IgD-negative memory B cell (primary cell): ENCODE data around the gene SLC51B. TPM values are rescaled to one million over a fixed set of nuclear protein-coding genes. Genes with fewer than 3 reads are reported as not detected.
A peak's percentile ranks its signal among the peaks of the same experiment; 100 is the strongest.
"Not testable (repeated sequence)": the region's sequence is repeated elsewhere in the genome, so short reads cannot be mapped to it uniquely, and the experiment has no call there.

Experiments
- H3K27ac Mint-ChIP-seq, 3 donors: one replicate each; pipeline ENCODE4 v1.8.0; 2020 to 2022; ENCODE audit warnings: mild to moderate bottlenecking in 3 of 3, mixed read lengths in 3 of 3, moderate library complexity in 1 of 3
- H3K27me3 Mint-ChIP-seq: one replicate; pipeline ENCODE4 v1.8.0; 2021; ENCODE audit warnings: mixed read lengths
- H3K36me3 Mint-ChIP-seq: one replicate; pipeline ENCODE4 v1.8.0; 2020; ENCODE audit warnings: mild to moderate bottlenecking, mixed read lengths
- H3K4me1 Mint-ChIP-seq, 3 donors: one replicate each; pipeline ENCODE4 v1.8.0; 2020 to 2022; ENCODE audit warnings: mixed read lengths in 3 of 3, mild to moderate bottlenecking in 1 of 3
- H3K4me3 Mint-ChIP-seq, 4 donors: one replicate each; pipeline ENCODE4 v1.8.0; 2020 to 2022; ENCODE audit warnings: mild to moderate bottlenecking in 4 of 4, mixed read lengths in 4 of 4, moderate library complexity in 3 of 4
- H3K9me3 Mint-ChIP-seq, 3 donors: one replicate each; pipeline ENCODE4 v1.8.0; 2020 to 2021; ENCODE audit warnings: mixed read lengths in 3 of 3, mild to moderate bottlenecking in 1 of 3
- polyA plus RNA-seq: library from polyadenylated mRNA; unstranded; fragments of 300-500 nt; fragmentation: Illumina TruSeq; gene quantifications from one replicate; pipeline ENCODE4 v1.2.3, GENCODE V29; 2021

SLC51B gene
- not detected for polyA plus RNA-seq

GRCh38 chr15:65044724-65045481, at the start of gene SLC51B:
Gene SLC51B (plus strand): TSS chr15:65045387. CDS start chr15:65050005, 4,618 bp downstream.
- Mint-ChIP-seq H3K36me3 (no peaks in the 10 kb centered on the region), H3K4me3 (peak within 1 kb of the TSS in 1 of 4 donors; percentile 39), H3K9me3 (no peaks in the 10 kb centered on the region), H3K27me3 (no peaks in the 10 kb centered on the region), H3K4me1 (peaks cover 7 to 9% (median 7%) of the 10 kb centered on the region in 3 donors), H3K27ac (no peak within 1 kb of the TSS)

GRCh38 chr15:64997066-64997465, 48.1 kb upstream of the SLC51B start:
- H3K4me1 Mint-ChIP-seq = peaks cover 2 to 7% (median 3%) of the 10 kb centered on the region in 3 donors
- H3K4me3 Mint-ChIP-seq = no peak overlapping the region
- H3K9me3 Mint-ChIP-seq = no peaks in the 10 kb centered on the region
- no peaks in the 10 kb centered on the region for H3K27me3 Mint-ChIP-seq
- no peaks in the 10 kb centered on the region for H3K36me3 Mint-ChIP-seq
- no peak overlapping the region for H3K27ac Mint-ChIP-seq

- no peak overlapping the region for H3K4me3 Mint-ChIP-seq
- H3K4me1 Mint-ChIP-seq = peaks cover 2 to 7% (median 3%) of the 10 kb centered on the region in 3 donors
- H3K9me3 Mint-ChIP-seq = no peaks in the 10 kb centered on the region
- no peak overlapping the region for H3K27ac Mint-ChIP-seq
- no peaks in the 10 kb centered on the region for H3K27me3 Mint-ChIP-seq
- peaks cover 2% of the 10 kb centered on the region for H3K36me3 Mint-ChIP-seq
These were observed 47.3 kb upstream of the SLC51B start for GRCh38 chr15:64997745-64998375.

GRCh38 chr15:65004993-65005392, 40.2 kb upstream of the SLC51B start:
- Mint-ChIP-seq H3K36me3 (peaks cover 2% of the 10 kb centered on the region), H3K27me3 (no peaks in the 10 kb centered on the region), H3K27ac (no peak overlapping the region), H3K4me1 (peaks cover 3 to 6% (median 4%) of the 10 kb centered on the region in 3 donors), H3K9me3 (no peaks in the 10 kb centered on the region), H3K4me3 (no peak overlapping the region)

- H3K27ac Mint-ChIP-seq = no peak overlapping the region
- H3K9me3 Mint-ChIP-seq = no peaks in the 10 kb centered on the region
- H3K4me3 Mint-ChIP-seq = no peak overlapping the region
- no peaks in the 10 kb centered on the region for H3K27me3 Mint-ChIP-seq
- H3K4me1 Mint-ChIP-seq = peaks cover 3 to 6% (median 4%) of the 10 kb centered on the region in 3 donors
- peaks cover 2% of the 10 kb centered on the region for H3K36me3 Mint-ChIP-seq
These were observed 38.3 kb upstream of the SLC51B start for GRCh38 chr15:65006876-65007275.

- Mint-ChIP-seq H3K27ac (no peak overlapping the region), H3K4me3 (no peak overlapping the region)
These were observed 36.2 kb upstream of the SLC51B start for GRCh38 chr15:65008983-65009382.

GRCh38 chr15:65011198-65011597, 34.0 kb upstream of the SLC51B start:
- H3K4me3 Mint-ChIP-seq, H3K4me1 Mint-ChIP-seq, H3K27me3 Mint-ChIP-seq, H3K9me3 Mint-ChIP-seq, H3K27ac Mint-ChIP-seq: not testable (repeated sequence)
- H3K36me3 Mint-ChIP-seq = peaks cover 20% of the 10 kb centered on the region

More at GRCh38 chr15:65008983-65009382, 36.2 kb upstream of the SLC51B start:
- no peaks in the 10 kb centered on the region for H3K27me3 Mint-ChIP-seq
- peaks cover 3 to 6% (median 4%) of the 10 kb centered on the region in 3 donors for H3K4me1 Mint-ChIP-seq
- no peaks in the 10 kb centered on the region for H3K9me3 Mint-ChIP-seq
- H3K36me3 Mint-ChIP-seq = peaks cover 8% of the 10 kb centered on the region

- peaks cover 17% of the 10 kb centered on the region for H3K36me3 Mint-ChIP-seq
- H3K9me3 Mint-ChIP-seq = no peaks in the 10 kb centered on the region
- no peak overlapping the region for H3K4me3 Mint-ChIP-seq
- no peaks in the 10 kb centered on the region for H3K27me3 Mint-ChIP-seq
- no peak overlapping the region for H3K27ac Mint-ChIP-seq
- H3K4me1 Mint-ChIP-seq = peaks cover 0 to 10% (median 3%) of the 10 kb centered on the region in 3 donors
These were observed 24.8 kb upstream of the SLC51B start for GRCh38 chr15:65020419-65020818.

GRCh38 chr15:65021488-65021887, 23.7 kb upstream of the SLC51B start:
- H3K36me3 Mint-ChIP-seq = peaks cover 14% of the 10 kb centered on the region
- H3K4me3 Mint-ChIP-seq = no peak overlapping the region
- H3K27ac Mint-ChIP-seq = no peak overlapping the region
- no peaks in the 10 kb centered on the region for H3K27me3 Mint-ChIP-seq
- H3K9me3 Mint-ChIP-seq = no peaks in the 10 kb centered on the region
- H3K4me1 Mint-ChIP-seq = peaks cover 0 to 10% (median 3%) of the 10 kb centered on the region in 3 donors

GRCh38 chr15:65026756-65027155, 18.4 kb upstream of the SLC51B start:
- Mint-ChIP-seq H3K36me3 (peaks cover 8% of the 10 kb centered on the region), H3K4me1 (peaks cover 6 to 19% (median 12%) of the 10 kb centered on the region in 3 donors), H3K27ac (no peak overlapping the region), H3K27me3 (no peaks in the 10 kb centered on the region), H3K9me3 (no peaks in the 10 kb centered on the region), H3K4me3 (peak overlapping the region in 3 of 4 donors; percentile 5 to 62 (median 56))

- peaks cover 8% of the 10 kb centered on the region for H3K36me3 Mint-ChIP-seq
- H3K4me1 Mint-ChIP-seq = peaks cover 9 to 19% (median 12%) of the 10 kb centered on the region in 3 donors
- no peaks in the 10 kb centered on the region for H3K27me3 Mint-ChIP-seq
- H3K27ac Mint-ChIP-seq = peak overlapping the region in 1 of 3 donors; percentile 96
- H3K4me3 Mint-ChIP-seq = peak overlapping the region; percentile 84 to 95 (median 86)
- H3K9me3 Mint-ChIP-seq = no peaks in the 10 kb centered on the region
These were observed 17.6 kb upstream of the SLC51B start for GRCh38 chr15:65027593-65027992.

GRCh38 chr15:65028338-65028737, 16.8 kb upstream of the SLC51B start:
- Mint-ChIP-seq H3K4me3 (peak overlapping the region; percentile 84 to 96 (median 90)), H3K9me3 (no peaks in the 10 kb centered on the region), H3K27ac (peak overlapping the region in 2 of 3 donors; percentile 25 to 96), H3K27me3 (no peaks in the 10 kb centered on the region), H3K4me1 (peaks cover 14 to 21% (median 15%) of the 10 kb centered on the region in 3 donors), H3K36me3 (peaks cover 8% of the 10 kb centered on the region)

GRCh38 chr15:65028921-65029735, 16.1 kb upstream of the SLC51B start, which contains the start of gene MTFMT:
Gene MTFMT (minus strand): TSS chr15:65029639. CDS start chr15:65029613, 26 bp downstream.
- H3K27ac Mint-ChIP-seq = peak within 1 kb of the TSS in 2 of 3 donors; percentile 25 to 96
- H3K36me3 Mint-ChIP-seq = peaks cover 5% of the 10 kb centered on the region
- H3K27me3 Mint-ChIP-seq = no peaks in the 10 kb centered on the region
- H3K4me1 Mint-ChIP-seq = peaks cover 14 to 22% (median 21%) of the 10 kb centered on the region in 3 donors
- no peaks in the 10 kb centered on the region for H3K9me3 Mint-ChIP-seq
- peak within 1 kb of the TSS; percentile 84 to 96 (median 90) for H3K4me3 Mint-ChIP-seq

GRCh38 chr15:65029736-65030208, 15.4 kb upstream of the SLC51B start:
- H3K27ac Mint-ChIP-seq = no peak overlapping the region
- H3K36me3 Mint-ChIP-seq = peaks cover 3% of the 10 kb centered on the region
- H3K4me1 Mint-ChIP-seq = peaks cover 14 to 22% (median 19%) of the 10 kb centered on the region in 3 donors
- H3K9me3 Mint-ChIP-seq = no peaks in the 10 kb centered on the region
- peak overlapping the region; percentile 84 to 95 (median 88) for H3K4me3 Mint-ChIP-seq
- no peaks in the 10 kb centered on the region for H3K27me3 Mint-ChIP-seq
